Measurements from ENCODE around the gene TBC1D19.

DNA sequence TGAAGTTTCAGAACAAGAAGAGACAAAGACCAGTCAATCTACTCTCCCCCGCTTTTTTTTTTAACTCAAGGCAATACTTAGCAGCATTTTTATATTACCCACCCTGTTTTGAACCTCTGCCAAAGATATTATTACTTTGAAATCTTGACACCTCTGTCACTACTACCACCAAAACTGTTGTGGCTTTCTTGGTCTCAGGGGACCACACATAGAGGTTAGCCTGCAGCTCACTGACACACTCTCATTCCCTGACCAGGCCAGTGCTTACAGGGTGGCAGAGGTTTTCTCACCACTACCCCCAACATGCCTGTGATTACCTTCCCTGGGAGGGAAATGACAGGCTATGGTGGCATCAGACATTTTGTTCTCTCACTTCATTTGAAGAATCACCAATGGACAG, 139.3 kb downstream of the TBC1D19 start:
- TF ChIP-seq, protein P1, sequence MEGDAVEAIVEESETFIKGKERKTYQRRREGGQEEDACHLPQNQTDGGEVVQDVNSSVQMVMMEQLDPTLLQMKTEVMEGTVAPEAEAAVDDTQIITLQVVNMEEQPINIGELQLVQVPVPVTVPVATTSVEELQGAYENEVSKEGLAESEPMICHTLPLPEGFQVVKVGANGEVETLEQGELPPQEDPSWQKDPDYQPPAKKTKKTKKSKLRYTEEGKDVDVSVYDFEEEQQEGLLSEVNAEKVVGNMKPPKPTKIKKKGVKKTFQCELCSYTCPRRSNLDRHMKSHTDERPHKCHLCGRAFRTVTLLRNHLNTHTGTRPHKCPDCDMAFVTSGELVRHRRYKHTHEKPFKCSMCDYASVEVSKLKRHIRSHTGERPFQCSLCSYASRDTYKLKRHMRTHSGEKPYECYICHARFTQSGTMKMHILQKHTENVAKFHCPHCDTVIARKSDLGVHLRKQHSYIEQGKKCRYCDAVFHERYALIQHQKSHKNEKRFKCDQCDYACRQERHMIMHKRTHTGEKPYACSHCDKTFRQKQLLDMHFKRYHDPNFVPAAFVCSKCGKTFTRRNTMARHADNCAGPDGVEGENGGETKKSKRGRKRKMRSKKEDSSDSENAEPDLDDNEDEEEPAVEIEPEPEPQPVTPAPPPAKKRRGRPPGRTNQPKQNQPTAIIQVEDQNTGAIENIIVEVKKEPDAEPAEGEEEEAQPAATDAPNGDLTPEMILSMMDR (IDR thresholded peaks at IDR 0.05): no peak
- TF ChIP-seq POLR2A (IDR thresholded peaks at IDR 0.05): no peak
